SK-N-SH (cell line): ENCODE results near the gene SOX30. TPM values are rescaled to one million over a fixed set of nuclear protein-coding genes. Genes with fewer than 3 reads are reported as not detected.

ENCODE experiments used
- CTCF ChIA-PET: fragments of 300-600, 350-600 bp; formaldehyde crosslinking; extraction: SDS; loops from one replicate; lab custom pipeline; 2021; lab: Yijun Ruan, JAX
- POLR2A ChIA-PET: fragments of 350-600 bp; sonication (Branson Sonifier 250); formaldehyde crosslinking; extraction: SDS; loops from one replicate; lab custom pipeline; 2020; ENCODE audit warnings: antibody characterized with exemption, inconsistent platforms; lab: Yijun Ruan, JAX
- DNase-seq: peaks from one replicate; pipeline ENCODE4 v3.0.0; 2012
- H2AFZ ChIP-seq: fragments of 200-600 bp; sonication (generic); 2 replicates; pipeline ENCODE4 v1.8.1; 2016; ENCODE audit warnings: antibody characterized with exemption, mild to moderate bottlenecking, low read depth
- H3F3A ChIP-seq: fragments of 200-600 bp; sonication (generic); replicated peaks from 2 replicates; pipeline ENCODE3; 2016; ENCODE audit warnings: antibody characterized with exemption, mild to moderate bottlenecking; ENCODE audit not compliant: insufficient read depth
- H3K27ac ChIP-seq, 2 experiments: fragments of 200-500 bp in 1 of 2; fragments of 200-600 bp in 1 of 2; sonication (Bioruptor generic) in 1 of 2; sonication (generic), shearing (Covaris generic) in 1 of 2; 2 replicates each; pipeline versions ENCODE4 v1.5.1 to v1.6.1; 2014 to 2016; ENCODE audit warnings: low read depth in 2 of 2, inconsistent platforms in 1 of 2, low read length in 1 of 2, mild to moderate bottlenecking in 1 of 2, mixed read lengths in 1 of 2
- H3K27me3 ChIP-seq: fragments of 200-600 bp; sonication (generic), shearing (Covaris generic); 2 replicates; pipeline ENCODE4 v1.6.1; 2016; ENCODE audit warnings: mixed run types; ENCODE audit not compliant: insufficient read depth
- H3K36me3 ChIP-seq, 2 experiments: fragments of 200-500 bp in 1 of 2; fragments of 200-600 bp in 1 of 2; sonication (Bioruptor generic) in 1 of 2; sonication (generic) in 1 of 2; replicated peaks in 1 of 2; 2 replicates each; pipeline versions ENCODE3 to v1.5.1; 2014 to 2016; ENCODE audit warnings: low read length in 1 of 2, mild to moderate bottlenecking in 1 of 2; ENCODE audit not compliant: insufficient read depth in 2 of 2, control insufficient read depth in 1 of 2
- H3K4me1 ChIP-seq, 2 experiments: fragments of 200-500 bp in 1 of 2; fragments of 200-600 bp in 1 of 2; sonication (Bioruptor generic) in 1 of 2; sonication (generic), shearing (Covaris generic) in 1 of 2; 2 replicates each; pipeline versions ENCODE4 v1.5.1 to v1.6.1; 2014 to 2016; ENCODE audit warnings: low read depth in 1 of 2, low read length in 1 of 2, mixed run types in 1 of 2; ENCODE audit not compliant: insufficient read depth in 2 of 2, control insufficient read depth in 1 of 2
- H3K4me2 ChIP-seq: fragments of 200-600 bp; sonication (generic), shearing (Covaris generic); 2 replicates; pipeline ENCODE4 v1.6.1; 2017; ENCODE audit warnings: mixed run types
- H3K4me3 ChIP-seq, 2 experiments: fragments of 200-500 bp in 1 of 2; fragments of 200-600 bp in 1 of 2; sonication (Bioruptor generic) in 1 of 2; sonication (generic), shearing (Covaris generic) in 1 of 2; 2 replicates each; pipeline versions ENCODE4 v1.5.1 to v1.8.1; 2014 to 2016; ENCODE audit warnings: low read depth in 2 of 2, inconsistent platforms in 1 of 2, low read length in 1 of 2, mild to moderate bottlenecking in 1 of 2, mixed read lengths in 1 of 2, moderate library complexity in 1 of 2
- H3K79me2 ChIP-seq: fragments of 200-600 bp; sonication (generic); 2 replicates; pipeline ENCODE4 v1.8.1; 2017; ENCODE audit warnings: mild to moderate bottlenecking; ENCODE audit not compliant: insufficient read depth
- H3K9ac ChIP-seq: fragments of 200-600 bp; sonication (generic); 2 replicates; pipeline ENCODE4 v1.6.1; 2017; ENCODE audit warnings: mixed run types
- H3K9me2 ChIP-seq: fragments of 200-600 bp; sonication (generic); 2 replicates; pipeline ENCODE4 v1.6.1; 2017; ENCODE audit warnings: mixed run types
- H3K9me3 ChIP-seq: fragments of 200-600 bp; sonication (generic); 2 replicates; pipeline ENCODE4 v1.6.1; 2017; ENCODE audit warnings: mixed run types, mild to moderate bottlenecking, moderate library complexity
- H4K20me1 ChIP-seq: fragments of 200-600 bp; sonication (generic); 2 replicates; pipeline ENCODE4 v1.6.1; 2017; ENCODE audit warnings: mild to moderate bottlenecking, mixed run types; ENCODE audit not compliant: insufficient read depth
- ELF1 ChIP-seq: IDR thresholded peaks from 2 replicates; pipeline ENCODE4 v1.4.0; 2012
- EP300 ChIP-seq, 2 experiments: IDR thresholded peaks; 2 replicates each; pipeline versions ENCODE4 v1.4.0 to v1.6.1; 2012; ENCODE audit warnings: borderline replicate concordance in 1 of 2, low read depth in 1 of 2, low read length in 1 of 2
- FOSL2 ChIP-seq: IDR thresholded peaks from 2 replicates; pipeline ENCODE4 v1.4.0; 2012; ENCODE audit warnings: low read depth, mild to moderate bottlenecking, moderate library complexity, borderline replicate concordance
- FOXM1 ChIP-seq: IDR thresholded peaks from 2 replicates; pipeline ENCODE4 v1.4.0; 2012; ENCODE audit warnings: low read depth, mild to moderate bottlenecking
- GABPA ChIP-seq: IDR thresholded peaks from 2 replicates; pipeline ENCODE4 v1.4.0; 2012; ENCODE audit warnings: low read depth, mild to moderate bottlenecking
- GATA2 ChIP-seq: sonication (generic); formaldehyde crosslinking; IDR thresholded peaks from 2 replicates; pipeline ENCODE4 v1.5.0; 2020; ENCODE audit warnings: mild to moderate bottlenecking, missing genetic modification reagents
- IRF3 ChIP-seq: fragments of 150-350 bp; IDR thresholded peaks from 2 replicates; pipeline ENCODE4 v1.6.1; 2016; ENCODE audit warnings: mild to moderate bottlenecking, low read depth, low read length
- MEF2A ChIP-seq: IDR thresholded peaks from 2 replicates; pipeline ENCODE4 v1.4.0; 2012; ENCODE audit warnings: low read depth, borderline replicate concordance
- NFIC ChIP-seq: IDR thresholded peaks from 2 replicates; pipeline ENCODE4 v1.4.0; 2012; ENCODE audit warnings: borderline replicate concordance
- RXRA ChIP-seq: IDR thresholded peaks from 2 replicates; pipeline ENCODE4 v1.4.0; 2012; ENCODE audit warnings: low read depth, mild to moderate bottlenecking, borderline replicate concordance
- TCF12 ChIP-seq: IDR thresholded peaks from 2 replicates; pipeline ENCODE4 v1.4.0; 2012
- WGBS: methylation state at CpG from one replicate; pipeline ENCODE4 v1.1.6; 2017; ENCODE audit warnings: low lambda C conversion rate; 5-methylcytosine and 5-hydroxymethylcytosine counted together
- polyA plus RNA-seq, 3 experiments: library from polyadenylated mRNA; depleted of rRNA; stranded (reverse); fragments of >200 nt; gene quantifications; 2 replicates each; pipeline ENCODE4 v1.2.3, GENCODE V29; 2012
- TF ChIP-seq, protein P1 (sequence below): IDR thresholded peaks from 2 replicates; pipeline ENCODE4 v1.4.0; 2012; ENCODE audit warnings: low read depth
- TF ChIP-seq, protein P2 (sequence below): fragments of 150-350 bp; IDR thresholded peaks from 2 replicates; pipeline ENCODE4 v1.6.1; 2017; ENCODE audit warnings: antibody characterized with exemption, low read length, low read depth, borderline replicate concordance

The SOX30 gene
- polyA plus RNA-seq, 1 of the 3 experiments (the other 2 are of a cell fraction), result 0.13 TPM

GRCh38 chr5:157603333-157604190, 48.7 kb downstream of the SOX30 start (continued):
- TF ChIP-seq GATA2 (CRISPR knock-in tag) (no peak), IRF3 (no peak), FOXM1 (no peak; the same call in 1 of the 2 replicates), TCF12 (peak; percentile 94), RXRA (peak; percentile 97), GABPA (no peak; the same call in 1 of the 2 replicates), ELF1 (peak; percentile 63)
- TF ChIP-seq, all 33 proteins: peak for 15

DNA sequence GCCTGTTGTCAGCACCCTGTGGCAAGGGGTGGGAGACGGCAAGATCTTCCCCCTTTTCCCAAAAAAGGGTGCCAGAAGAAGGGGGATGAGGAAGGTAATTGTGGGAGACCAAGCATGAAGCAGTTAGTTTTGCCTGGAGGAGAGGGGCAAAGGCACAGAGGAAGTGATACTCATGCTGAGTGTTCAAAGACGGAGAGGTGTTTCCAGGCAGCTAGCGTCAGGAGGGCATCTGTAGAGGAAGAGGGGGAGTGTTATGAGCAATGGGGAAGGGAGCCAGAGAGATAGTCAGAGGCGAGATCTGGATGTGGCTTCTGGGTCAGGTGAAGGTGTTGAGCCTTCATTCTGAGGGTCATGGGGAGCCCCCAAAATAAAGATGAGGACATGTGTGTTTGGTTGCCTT, 49.7 kb downstream of the SOX30 start:
- peak; percentile 3; the same call in 1 of the 2 replicates for TF ChIP-seq NFIC
- peak; percentile 27; the same call in 1 of the 2 replicates for TF ChIP-seq TCF12
- no peak for TF ChIP-seq FOXM1
- 0 out of 4 replicates have a peak, but pooled peaks of 1 of the 2 experiments have one; percentile 10 for TF ChIP-seq EP300 (IDR thresholded peaks at IDR 0.05; ENCODE audit: borderline replicate concordance in 1 of 2, low read depth in 1 of 2, low read length in 1 of 2)
- H3F3A ChIP-seq, result peaks cover 42% of the 10 kb centered on the region
- no peaks in the 10 kb centered on the region for H4K20me1 ChIP-seq
- no peaks in the 10 kb centered on the region for H3K9me2 ChIP-seq
- peak overlapping the region; percentile 56 for H2AFZ ChIP-seq
- no peak for DNase-seq
- ChIA-PET POLR2A (interaction anchor here (0.6 kb wide), 1 partner anchor 11 kb away, joined by 3 read pairs; no protein-coding TSS in a partner anchor), CTCF (no interaction called here)
- no peak overlapping the region for H3K4me3 ChIP-seq
- peak overlapping the region; percentile 40; the same call in 1 of the 2 replicates for H3K9ac ChIP-seq
- no peaks in the 10 kb centered on the region for H3K27me3 ChIP-seq
- H3K9me3 ChIP-seq, result no peaks in the 10 kb centered on the region
- H3K4me1 ChIP-seq, result peaks cover 0 to 33% of the 10 kb centered on the region in 2 experiments; a peak in 2 of 4 replicates
- WGBS, result 54% methylated on average over 4 of the region's 4 CpGs
- no peaks in the 10 kb centered on the region for H3K36me3 ChIP-seq
- H3K4me2 ChIP-seq, result peak overlapping the region; percentile 76; the same call in 1 of the 2 replicates
- no peaks in the 10 kb centered on the region for H3K79me2 ChIP-seq
- H3K27ac ChIP-seq, result peak overlapping the region in 1 of 2 experiments; percentile 98; a peak in 2 of 4 replicates

DNA sequence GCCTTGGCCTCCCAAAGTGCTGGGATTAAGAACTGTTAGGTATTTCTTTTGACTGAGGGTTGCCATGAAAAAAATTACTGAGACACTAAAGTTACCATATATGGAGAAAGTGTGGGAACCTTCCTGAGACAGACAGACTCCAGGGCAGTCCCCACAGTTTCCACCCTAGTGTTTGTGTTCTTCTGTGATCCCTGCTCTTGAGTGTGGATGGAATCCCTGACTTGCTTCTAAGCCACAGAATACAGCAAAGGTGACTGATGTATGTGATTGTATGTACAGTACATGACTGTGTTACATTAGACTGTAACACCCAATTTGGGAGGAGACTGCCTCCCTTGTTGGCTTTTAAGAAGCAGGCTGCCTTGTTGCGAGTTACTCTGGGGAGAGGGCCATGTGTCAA, 52.0 kb downstream of the SOX30 start:
- POLR2A ChIA-PET, result no interaction called here
- DNase-seq, result no peak
- CTCF ChIA-PET, result no interaction called here
- TF ChIP-seq FOSL2 (no peak), FOXM1 (no peak), MEF2A (no peak)
- TF ChIP-seq, protein P1, sequence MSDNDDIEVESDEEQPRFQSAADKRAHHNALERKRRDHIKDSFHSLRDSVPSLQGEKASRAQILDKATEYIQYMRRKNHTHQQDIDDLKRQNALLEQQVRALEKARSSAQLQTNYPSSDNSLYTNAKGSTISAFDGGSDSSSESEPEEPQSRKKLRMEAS, result no peak
- TF ChIP-seq, protein P2, sequence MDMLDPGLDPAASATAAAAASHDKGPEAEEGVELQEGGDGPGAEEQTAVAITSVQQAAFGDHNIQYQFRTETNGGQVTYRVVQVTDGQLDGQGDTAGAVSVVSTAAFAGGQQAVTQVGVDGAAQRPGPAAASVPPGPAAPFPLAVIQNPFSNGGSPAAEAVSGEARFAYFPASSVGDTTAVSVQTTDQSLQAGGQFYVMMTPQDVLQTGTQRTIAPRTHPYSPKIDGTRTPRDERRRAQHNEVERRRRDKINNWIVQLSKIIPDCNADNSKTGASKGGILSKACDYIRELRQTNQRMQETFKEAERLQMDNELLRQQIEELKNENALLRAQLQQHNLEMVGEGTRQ, result no peak
- H3K36me3 ChIP-seq, result no peaks in the 10 kb centered on the region
- no peaks in the 10 kb centered on the region for H3K79me2 ChIP-seq
- peaks cover 0 to 23% of the 10 kb centered on the region in 2 experiments; a peak in 1 of 4 replicates for H3K4me1 ChIP-seq
- H3K27ac ChIP-seq, result no peak overlapping the region
- no peak overlapping the region for H2AFZ ChIP-seq
- peaks cover 31% of the 10 kb centered on the region for H3F3A ChIP-seq
- H3K4me2 ChIP-seq, result no peak overlapping the region
- no peaks in the 10 kb centered on the region for H3K9me3 ChIP-seq
- H4K20me1 ChIP-seq, result no peaks in the 10 kb centered on the region
- no peak overlapping the region for H3K9ac ChIP-seq
- H3K27me3 ChIP-seq, result no peaks in the 10 kb centered on the region
- H3K9me2 ChIP-seq, result no peaks in the 10 kb centered on the region
- H3K4me3 ChIP-seq, result no peak overlapping the region
- WGBS, result 86% methylated on average over 1 of the region's 1 CpG
